ENCODE measurements around the gene PPP1R16B. TPM values are rescaled to one million over a fixed set of nuclear protein-coding genes. Genes with fewer than 3 reads are reported as not detected.
A peak's percentile ranks its signal among the peaks of the same experiment; 100 is the strongest.
"Not testable (repeated sequence)": the region's sequence is repeated elsewhere in the genome, so short reads cannot be mapped to it uniquely, and the experiment has no call there.

The PPP1R16B gene
- total RNA-seq, 1 experiment from 2014 or later: not detected

DNA sequence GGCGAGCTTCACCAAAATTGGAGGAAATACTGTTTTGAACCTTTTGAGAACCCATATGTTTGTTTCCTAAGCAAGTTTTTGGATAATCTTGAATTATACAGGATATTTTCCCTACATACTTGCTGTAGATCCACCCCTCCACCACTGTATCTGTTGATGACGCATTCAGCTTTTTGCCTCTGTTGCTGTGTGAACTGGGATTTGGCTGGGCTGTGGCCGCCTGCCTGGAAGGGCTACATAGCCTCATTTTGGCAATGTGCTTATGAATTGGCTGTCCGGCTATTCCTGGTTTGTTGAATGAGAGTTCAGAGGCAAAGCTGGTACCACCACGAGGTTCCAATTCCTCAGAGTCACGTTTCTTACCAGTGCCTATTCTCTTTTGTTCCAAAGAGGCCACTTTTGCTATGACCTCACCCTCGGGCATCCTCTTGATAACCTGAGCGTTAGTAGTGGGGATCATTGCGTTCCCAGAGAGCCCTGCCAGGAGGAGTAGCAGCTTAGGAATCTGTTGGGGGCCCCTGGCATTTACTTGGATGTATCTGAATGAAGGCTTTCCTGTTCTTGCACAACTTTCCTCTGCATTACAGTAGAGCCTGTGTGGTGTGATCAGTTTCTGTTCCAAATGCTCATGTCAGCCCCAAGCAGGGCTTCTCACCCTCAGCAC, 127.1 kb downstream of the PPP1R16B start:
- peak; percentile 19 for DNase-seq (ENCODE audit: low read depth)

DNA sequence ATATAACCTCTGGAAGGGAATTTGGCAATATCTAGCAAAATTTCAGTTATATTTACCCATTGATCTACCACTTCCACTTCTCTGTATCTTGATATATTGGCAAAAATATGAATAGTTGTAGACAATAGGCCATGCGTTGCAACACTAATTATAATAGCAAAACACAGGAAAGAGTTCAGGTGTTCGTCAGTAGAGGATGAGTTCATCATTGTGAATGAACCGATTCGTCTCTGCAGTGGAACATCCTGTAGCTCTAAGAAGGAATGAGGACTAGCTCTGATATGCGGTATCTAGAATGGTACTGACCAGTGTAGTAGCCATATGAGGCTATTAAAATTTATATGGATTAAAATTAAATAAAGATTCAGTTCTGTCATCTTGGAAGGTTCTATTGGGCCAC, 129.0 kb downstream of the PPP1R16B start:
- DNase-seq (ENCODE audit: low read depth): no peak

DNA sequence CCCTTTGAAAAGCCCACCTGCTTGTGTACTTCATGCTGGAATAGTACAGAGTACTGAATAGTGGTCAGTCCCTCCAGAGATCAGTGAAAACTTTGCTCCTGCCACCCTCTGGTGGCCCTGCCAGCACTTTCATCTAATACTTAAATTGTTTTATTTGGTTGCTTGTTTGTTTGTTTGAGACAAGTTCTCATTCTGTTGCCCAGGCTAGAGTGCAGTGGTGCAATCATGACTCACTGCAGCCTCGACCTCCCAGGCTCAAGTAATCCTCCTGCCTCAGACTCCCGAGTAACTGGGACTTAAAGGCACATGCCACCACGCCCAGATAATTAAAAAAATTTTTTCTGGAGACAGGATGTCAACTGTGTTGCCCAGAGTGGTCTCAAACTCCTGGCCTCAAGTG, 129.8 kb downstream of the PPP1R16B start:
- DNase-seq (ENCODE audit: low read depth): peak; percentile 59

DNA sequence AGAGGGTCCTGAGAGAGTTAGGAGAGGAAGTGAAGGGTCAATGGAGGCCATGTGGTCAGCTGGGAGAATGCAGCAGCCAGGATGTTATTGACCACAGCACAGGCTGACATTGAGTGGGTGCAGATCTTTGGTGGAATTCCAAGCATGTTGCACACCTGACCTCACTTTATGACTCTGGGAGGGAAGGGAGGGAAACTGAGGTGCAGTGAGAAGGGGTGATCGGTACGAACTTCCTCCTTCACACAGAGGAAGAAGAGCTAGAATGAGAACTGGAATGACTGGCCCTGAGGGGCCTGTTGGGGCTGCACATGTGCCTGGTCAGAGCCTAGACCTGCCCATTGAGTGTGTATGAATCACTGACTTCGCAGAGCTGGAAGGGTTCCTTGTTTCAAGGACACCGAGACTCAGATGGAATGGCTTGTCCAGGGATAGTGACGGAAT, 130.5 kb downstream of the PPP1R16B start:
- DNase-seq (ENCODE audit: low read depth): peak; percentile 38

DNA sequence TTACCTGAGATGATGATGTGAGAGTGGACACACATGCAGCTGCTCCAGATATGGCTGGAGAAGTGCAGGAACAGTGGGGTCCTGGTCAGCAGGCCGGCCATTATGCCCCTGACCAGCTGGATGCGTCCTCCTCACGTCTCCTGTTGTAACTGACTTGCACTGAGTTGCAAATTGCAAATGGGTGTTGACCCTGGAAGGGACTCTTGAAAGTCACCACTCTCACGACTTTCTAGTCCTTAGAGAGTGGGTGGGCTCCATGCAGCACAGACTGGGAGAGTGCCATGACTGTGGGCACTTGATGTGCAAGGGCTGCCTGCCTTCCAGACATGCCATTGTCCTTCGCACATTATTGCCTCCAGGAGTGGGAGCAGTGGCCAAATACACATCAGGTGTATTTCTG, 131.5 kb downstream of the PPP1R16B start:
- no peak for DNase-seq (ENCODE audit: low read depth)

- DNase-seq (ENCODE audit: low read depth): no peak
These were observed 132.5 kb downstream of the PPP1R16B start for GRCh38 chr20:38937978-38938473.

DNA sequence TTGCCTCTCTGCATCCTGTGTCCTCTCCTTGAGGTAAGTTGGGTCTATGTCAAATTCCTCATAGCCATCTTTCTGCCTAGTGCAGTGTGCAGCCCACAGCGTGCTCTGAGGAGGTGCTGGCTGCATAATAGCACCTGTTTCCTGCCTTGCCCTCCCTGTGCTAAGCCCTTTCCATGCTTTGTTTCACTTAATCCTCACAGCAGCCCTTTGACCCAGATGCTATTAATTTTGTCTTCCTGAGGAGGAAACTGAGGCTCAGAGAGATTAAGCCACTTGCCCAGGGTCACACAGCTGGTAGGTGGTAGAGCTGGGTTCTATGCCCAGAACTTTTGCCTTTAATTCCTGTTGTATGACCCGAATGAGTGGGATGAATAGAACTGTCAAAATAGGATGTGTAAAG, 134.2 kb downstream of the PPP1R16B start:
- no peak for DNase-seq (ENCODE audit: low read depth)

GRCh38 chr20:38940644-38941043, 135.1 kb downstream of the PPP1R16B start:
- no peak for DNase-seq (ENCODE audit: low read depth)

DNA sequence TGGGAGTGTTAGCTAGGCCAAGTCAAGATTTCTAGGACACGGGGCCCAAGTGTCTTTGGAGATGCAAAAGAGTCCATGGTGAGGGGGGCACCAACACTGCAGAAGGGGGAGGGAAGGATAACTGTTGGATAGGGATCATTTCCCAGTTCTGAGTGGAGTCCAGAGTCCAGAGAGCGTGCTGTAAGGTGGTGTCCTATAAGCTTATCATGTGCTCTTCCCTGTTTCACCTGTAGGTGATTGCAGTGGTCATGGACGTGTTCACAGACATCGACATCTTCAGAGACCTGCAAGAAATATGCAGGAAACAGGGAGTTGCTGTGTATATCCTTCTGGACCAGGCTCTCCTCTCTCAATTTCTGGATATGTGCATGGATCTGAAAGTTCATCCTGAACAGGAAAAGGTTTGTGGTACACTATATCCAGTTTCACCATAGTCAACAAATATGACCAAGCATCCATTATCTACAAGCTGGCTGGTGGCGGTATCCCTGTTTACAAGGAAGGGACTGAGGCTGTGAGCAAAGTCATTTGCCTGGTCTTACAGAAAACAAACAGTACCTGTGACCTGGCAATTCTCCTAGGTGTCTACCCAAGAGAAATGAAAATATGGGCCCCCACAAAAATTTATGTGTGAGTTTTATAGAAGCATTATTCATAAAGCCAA, 136.4 kb downstream of the PPP1R16B start:
- DNase-seq (ENCODE audit: low read depth): no peak

DNA sequence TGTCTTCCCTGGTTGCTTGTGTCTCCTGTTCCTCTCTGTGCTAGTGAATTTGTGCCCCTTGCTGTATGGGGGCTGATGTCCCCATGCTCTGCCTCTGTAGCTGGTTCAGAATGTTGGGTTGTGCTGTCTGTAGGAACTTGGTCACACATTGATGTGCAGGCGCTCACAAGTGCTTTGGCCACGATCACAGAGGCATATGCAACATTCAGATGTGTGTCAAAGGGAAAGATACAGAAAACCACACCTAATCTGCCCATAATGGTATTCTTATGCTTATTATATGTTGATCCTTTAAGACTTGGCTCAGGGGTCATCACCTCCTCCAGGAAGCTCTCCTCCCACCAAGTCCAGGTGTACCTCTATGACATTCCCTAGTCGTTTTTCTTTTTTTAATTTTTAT, 139.5 kb downstream of the PPP1R16B start:
- DNase-seq (ENCODE audit: low read depth): no peak

DNA sequence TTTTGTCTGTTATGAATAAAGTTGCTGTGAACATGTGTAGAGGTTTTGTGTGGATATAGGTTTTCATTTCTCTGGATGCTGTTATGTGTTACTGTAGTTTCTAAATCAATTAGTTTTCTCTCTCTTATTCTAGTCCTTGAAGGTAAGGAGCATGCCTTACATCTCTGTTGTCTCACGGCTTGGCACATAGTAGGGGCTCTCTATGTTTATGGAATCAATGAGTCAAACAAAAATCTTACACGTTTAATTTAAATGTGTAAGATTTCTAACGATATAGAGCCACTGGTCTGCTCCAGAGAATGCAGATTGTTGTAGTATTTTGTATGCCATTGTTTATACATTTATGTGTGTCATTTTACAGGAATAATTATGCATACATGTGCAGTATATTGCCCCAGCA, 141.3 kb downstream of the PPP1R16B start:
- no peak for DNase-seq (ENCODE audit: low read depth)

- DNase-seq (ENCODE audit: low read depth): no peak
These were observed 142.4 kb downstream of the PPP1R16B start for GRCh38 chr20:38947931-38948362.

- no peak for DNase-seq (ENCODE audit: low read depth)
These were observed 144.8 kb downstream of the PPP1R16B start for GRCh38 chr20:38950254-38950653.

- no peak for DNase-seq (ENCODE audit: low read depth)
These were observed 146.1 kb downstream of the PPP1R16B start for GRCh38 chr20:38951611-38952010.

DNA sequence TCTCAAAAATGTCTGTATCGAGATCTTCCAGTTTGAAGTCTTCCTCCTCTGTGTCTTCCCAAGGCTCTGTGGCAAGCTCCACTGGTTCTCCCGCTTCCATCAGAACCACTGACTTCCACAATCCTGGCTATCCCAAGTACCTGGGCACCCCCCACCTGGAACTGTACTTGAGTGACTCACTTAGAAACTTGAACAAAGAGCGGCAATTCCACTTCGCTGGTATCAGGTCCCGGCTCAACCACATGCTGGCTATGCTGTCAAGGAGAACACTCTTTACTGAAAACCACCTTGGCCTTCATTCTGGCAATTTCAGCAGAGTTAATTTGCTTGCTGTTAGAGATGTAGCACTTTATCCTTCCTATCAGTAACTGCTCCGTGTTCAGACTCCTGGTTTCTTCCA, 146.7 kb downstream of the PPP1R16B start:
- no peak for DNase-seq (ENCODE audit: low read depth)

- no peak for DNase-seq (ENCODE audit: low read depth)
These were observed 148.3 kb downstream of the PPP1R16B start for GRCh38 chr20:38953630-38954340.

GRCh38 chr20:38957235-38957876, 151.9 kb downstream of the PPP1R16B start:
- DNase-seq (ENCODE audit: low read depth): no peak

GRCh38 chr20:38957915-38958485, 152.5 kb downstream of the PPP1R16B start:
- DNase-seq (ENCODE audit: low read depth): no peak

DNA sequence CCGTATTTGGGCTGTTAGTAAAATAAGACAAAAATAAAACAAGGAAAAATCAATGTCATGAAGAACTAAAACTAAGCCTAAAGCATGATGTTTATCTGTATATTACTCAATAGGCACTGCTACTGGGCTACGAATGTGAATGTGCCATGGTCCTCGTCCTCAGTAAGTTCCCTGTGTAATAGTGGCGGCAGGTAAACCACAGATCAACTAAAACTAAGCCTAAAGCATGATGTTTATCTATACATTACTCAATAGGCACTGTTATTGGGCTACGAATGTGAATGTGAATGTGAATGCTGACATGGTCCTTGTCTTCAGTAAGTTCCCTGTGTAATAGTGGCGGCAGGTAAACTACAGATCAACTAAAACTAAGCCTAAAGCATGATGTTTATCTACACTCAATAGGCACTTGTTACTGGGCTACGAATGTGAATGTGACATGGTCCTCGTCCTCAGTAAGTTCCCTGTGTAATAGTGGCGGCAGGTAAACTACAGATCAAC, 154.7 kb downstream of the PPP1R16B start:
- DNase-seq (ENCODE audit: low read depth): not testable (repeated sequence)

DNA sequence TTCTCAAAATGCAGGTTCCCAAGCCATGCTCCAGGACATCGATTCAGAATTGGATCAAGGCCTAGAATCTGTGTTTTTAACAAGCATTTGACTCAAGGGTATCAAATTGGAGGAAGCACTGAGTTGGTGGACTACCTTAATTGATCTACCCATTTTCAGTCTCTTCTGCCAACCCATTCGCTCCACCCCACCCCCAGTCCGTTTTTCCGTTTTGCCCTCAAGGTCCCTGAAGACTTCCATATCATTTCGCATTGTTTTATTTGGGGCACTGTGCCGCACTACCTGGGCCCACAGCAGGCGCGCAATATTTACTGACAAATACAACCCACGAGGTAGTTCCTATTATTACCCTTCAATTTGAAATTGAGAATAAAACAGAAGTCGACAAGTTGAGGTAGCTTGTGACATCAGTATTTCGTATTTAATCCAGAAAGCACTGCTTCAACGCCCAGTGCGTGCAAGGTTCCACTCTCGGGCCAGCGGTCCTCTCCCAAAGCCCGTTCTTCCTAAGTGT, 156.1 kb downstream of the PPP1R16B start:
- peak; percentile 22 for DNase-seq (ENCODE audit: low read depth)

Data from M059J (cell line).